CD4-positive, alpha-beta memory T cell (primary cell): ENCODE measurements around the gene ARHGAP22. TPM values are rescaled to one million over a fixed set of nuclear protein-coding genes. Genes with fewer than 3 reads are reported as not detected.

ENCODE experiments used
- CTCF ChIA-PET: fragments of 350-600 bp; sonication (Branson Sonifier 250); formaldehyde crosslinking; loops from one replicate; lab custom pipeline; 2021; ENCODE audit warnings: inconsistent platforms; ENCODE audit not compliant: partially characterized antibody; lab: Charles Lee
- POLR2A ChIA-PET: fragments of 350-600 bp; sonication (Branson Sonifier 250); formaldehyde crosslinking; loops from one replicate; lab custom pipeline; 2021; ENCODE audit not compliant: partially characterized antibody; lab: Charles Lee
- DNase-seq, 5 donors: peaks; one replicate each; pipeline versions ENCODE4 v3.0.0 to v3.0.0-alpha.2; 2020 to 2022; ENCODE audit warnings: mixed read lengths in 1 of 5
- H3K27ac ChIP-seq: one replicate; pipeline ENCODE4 v1.7.0; 2013; ENCODE audit warnings: low read depth, low read length
- H3K27me3 ChIP-seq: 2 replicates; pipeline ENCODE4 v1.7.0; 2013; ENCODE audit warnings: mild to moderate bottlenecking, low read length, moderate library complexity; ENCODE audit not compliant: insufficient read depth
- H3K36me3 ChIP-seq: 2 replicates; pipeline ENCODE4 v1.7.0; 2013; ENCODE audit warnings: mild to moderate bottlenecking, low read length, moderate library complexity; ENCODE audit not compliant: insufficient read depth
- H3K4me1 ChIP-seq: 2 replicates; pipeline ENCODE4 v1.7.0; 2013; ENCODE audit warnings: mild to moderate bottlenecking, low read length, moderate library complexity; ENCODE audit not compliant: insufficient read depth
- H3K4me3 ChIP-seq, 2 donors: one replicate each; pipeline ENCODE4 v1.7.0; 2013; ENCODE audit warnings: low read length in 2 of 2, mild to moderate bottlenecking in 1 of 2
- H3K9me3 ChIP-seq, 2 donors: one replicate each; pipeline ENCODE4 v1.7.0; 2013; ENCODE audit warnings: low read length in 2 of 2, control low read depth in 1 of 2; ENCODE audit not compliant: control insufficient read depth in 1 of 2
- H3K27ac Mint-ChIP-seq, 7 donors: one replicate each; pipeline ENCODE4 v1.8.0; 2020 to 2021; ENCODE audit warnings: mixed read lengths in 7 of 7, mild to moderate bottlenecking in 6 of 7, inconsistent platforms in 3 of 7, moderate library complexity in 3 of 7
- H3K27me3 Mint-ChIP-seq, 2 donors: one replicate each; pipeline ENCODE4 v1.8.0; 2020 to 2021; ENCODE audit warnings: mixed read lengths in 2 of 2
- H3K36me3 Mint-ChIP-seq, 2 donors: one replicate each; pipeline ENCODE4 v1.8.0; 2020 to 2021; ENCODE audit warnings: mixed read lengths in 2 of 2, inconsistent platforms in 1 of 2, mild to moderate bottlenecking in 1 of 2
- H3K4me1 Mint-ChIP-seq, 4 donors: one replicate each; pipeline ENCODE4 v1.8.0; 2020 to 2021; ENCODE audit warnings: mixed read lengths in 4 of 4, mild to moderate bottlenecking in 1 of 4
- H3K4me3 Mint-ChIP-seq, 8 donors: one replicate each; pipeline ENCODE4 v1.8.0; 2020 to 2021; ENCODE audit warnings: mixed read lengths in 8 of 8, mild to moderate bottlenecking in 7 of 8, moderate library complexity in 6 of 8, inconsistent platforms in 3 of 8
- H3K9me3 Mint-ChIP-seq, 8 donors: one replicate each; pipeline ENCODE4 v1.8.0; 2020 to 2021; ENCODE audit warnings: mixed read lengths in 8 of 8, mild to moderate bottlenecking in 5 of 8, inconsistent platforms in 3 of 8, moderate library complexity in 1 of 8
- intact Hi-C: fragments of 100-400 bp; cut with micrococcal nuclease; formaldehyde crosslinking; loops from one replicate; pipeline ENCODE4 v1.15.1; 2023
- polyA plus RNA-seq, 2 donors: library from polyadenylated mRNA; unstranded; fragments of 300-500 nt; fragmentation: Illumina TruSeq; gene quantifications; one replicate each; pipeline ENCODE4 v1.2.3, GENCODE V29; 2021
- total RNA-seq, 2 experiments: library from RNA; stranded (reverse); gene quantifications; one replicate each; pipeline ENCODE4 v1.2.3, GENCODE V29; 2021

ARHGAP22 gene
- total and polyA plus RNA-seq, 4 experiments from 2014 or later, result 0.20 to 0.83 TPM; not detected in 2

- Mint-ChIP-seq H3K27ac (no peak overlapping the region), H3K27me3 (peaks cover 3 to 15% of the 10 kb centered on the region in 2 donors), H3K4me1 (no peaks in the 10 kb centered on the region), H3K9me3 (no peaks in the 10 kb centered on the region), H3K36me3 (no peaks in the 10 kb centered on the region), H3K4me3 (no peak overlapping the region)
- H3K27ac ChIP-seq, result no peak overlapping the region
- ChIA-PET CTCF (no interaction called here), POLR2A (no interaction called here)
- no peak overlapping the region for H3K4me3 ChIP-seq
- no peak for DNase-seq
- H3K4me1 ChIP-seq, result no peaks in the 10 kb centered on the region
- no peaks in the 10 kb centered on the region for H3K27me3 ChIP-seq
- no peaks in the 10 kb centered on the region for H3K36me3 ChIP-seq
- intact Hi-C loops, result no loop called here
- H3K9me3 ChIP-seq, result no peaks in the 10 kb centered on the region
Measured at GRCh38 chr10:48485711-48486110, 119.2 kb downstream of the ARHGAP22 start.

GRCh38 chr10:48484911-48485310 lies 120.0 kb downstream of the ARHGAP22 start:
- DNase-seq, result no peak
- H3K27me3 ChIP-seq, result no peaks in the 10 kb centered on the region
- Mint-ChIP-seq H3K9me3 (no peaks in the 10 kb centered on the region), H3K4me3 (no peak overlapping the region), H3K27ac (no peak overlapping the region), H3K27me3 (peaks cover 3 to 12% of the 10 kb centered on the region in 2 donors), H3K4me1 (no peaks in the 10 kb centered on the region), H3K36me3 (no peaks in the 10 kb centered on the region)
- no peak overlapping the region for H3K4me3 ChIP-seq
- ChIA-PET POLR2A (no interaction called here), CTCF (no interaction called here)
- H3K4me1 ChIP-seq, result no peaks in the 10 kb centered on the region
- no peak overlapping the region for H3K27ac ChIP-seq
- no peaks in the 10 kb centered on the region for H3K36me3 ChIP-seq
- intact Hi-C loops, result no loop called here
- no peaks in the 10 kb centered on the region for H3K9me3 ChIP-seq

GRCh38 chr10:48482207-48482606 lies 122.7 kb downstream of the ARHGAP22 start:
- no peaks in the 10 kb centered on the region for H3K4me1 ChIP-seq
- no peaks in the 10 kb centered on the region for H3K4me1 Mint-ChIP-seq
- no peaks in the 10 kb centered on the region for H3K9me3 ChIP-seq
- H3K36me3 ChIP-seq, result no peaks in the 10 kb centered on the region
- H3K4me3 Mint-ChIP-seq, result no peak overlapping the region
- POLR2A ChIA-PET, result no interaction called here
- CTCF ChIA-PET, result no interaction called here
- H3K36me3 Mint-ChIP-seq, result no peaks in the 10 kb centered on the region
- H3K27me3 Mint-ChIP-seq, result peaks cover 7 to 8% of the 10 kb centered on the region in 2 donors
- H3K27ac Mint-ChIP-seq, result no peak overlapping the region
- H3K4me3 ChIP-seq, result no peak overlapping the region
- H3K27ac ChIP-seq, result no peak overlapping the region
- intact Hi-C loops, result no loop called here
- no peak for DNase-seq
- H3K9me3 Mint-ChIP-seq, result no peaks in the 10 kb centered on the region
- H3K27me3 ChIP-seq, result no peaks in the 10 kb centered on the region

- Mint-ChIP-seq H3K4me1 (no peaks in the 10 kb centered on the region), H3K4me3 (no peak overlapping the region), H3K36me3 (no peaks in the 10 kb centered on the region), H3K27me3 (peaks cover 3 to 8% of the 10 kb centered on the region in 2 donors), H3K9me3 (no peaks in the 10 kb centered on the region), H3K27ac (no peak overlapping the region)
- no peak for DNase-seq
- Histone ChIP-seq H3K4me1 (no peaks in the 10 kb centered on the region), H3K27me3 (no peaks in the 10 kb centered on the region), H3K27ac (no peak overlapping the region), H3K4me3 (no peak overlapping the region), H3K36me3 (no peaks in the 10 kb centered on the region), H3K9me3 (no peaks in the 10 kb centered on the region)
- intact Hi-C loops, result no loop called here
- ChIA-PET POLR2A (no interaction called here), CTCF (no interaction called here)
Measured at GRCh38 chr10:48481385-48481784, 123.5 kb downstream of the ARHGAP22 start.

- no peaks in the 10 kb centered on the region for H3K9me3 Mint-ChIP-seq
- no peaks in the 10 kb centered on the region for H3K36me3 Mint-ChIP-seq
- POLR2A ChIA-PET, result no interaction called here
Measured at GRCh38 chr10:48480397-48481374, 124.2 kb downstream of the ARHGAP22 start.

GRCh38 chr10:48478980-48479811 lies 125.7 kb downstream of the ARHGAP22 start:
- ChIA-PET CTCF (no interaction called here), POLR2A (no interaction called here)
- DNase-seq, result no peak
- Mint-ChIP-seq H3K4me3 (no peak overlapping the region), H3K27ac (no peak overlapping the region), H3K9me3 (no peaks in the 10 kb centered on the region), H3K4me1 (no peaks in the 10 kb centered on the region), H3K36me3 (no peaks in the 10 kb centered on the region), H3K27me3 (peaks cover 5 to 6% of the 10 kb centered on the region in 2 donors)
- Histone ChIP-seq H3K27ac (no peak overlapping the region), H3K4me1 (no peaks in the 10 kb centered on the region), H3K36me3 (no peaks in the 10 kb centered on the region), H3K27me3 (no peaks in the 10 kb centered on the region), H3K4me3 (no peak overlapping the region), H3K9me3 (no peaks in the 10 kb centered on the region)
- intact Hi-C loops, result no loop called here

More at GRCh38 chr10:48480397-48481374, 124.2 kb downstream of the ARHGAP22 start:
- no peak for DNase-seq
- H3K27ac ChIP-seq, result no peak overlapping the region
- Mint-ChIP-seq H3K27me3 (peaks cover 3 to 8% of the 10 kb centered on the region in 2 donors), H3K4me1 (no peaks in the 10 kb centered on the region), H3K27ac (no peak overlapping the region), H3K4me3 (no peak overlapping the region)
- H3K4me1 ChIP-seq, result no peaks in the 10 kb centered on the region
- H3K4me3 ChIP-seq, result no peak overlapping the region
- no peaks in the 10 kb centered on the region for H3K27me3 ChIP-seq
- H3K9me3 ChIP-seq, result no peaks in the 10 kb centered on the region
- intact Hi-C loops, result no loop called here
- CTCF ChIA-PET, result no interaction called here
- H3K36me3 ChIP-seq, result no peaks in the 10 kb centered on the region

GRCh38 chr10:48478469-48478868 lies 126.4 kb downstream of the ARHGAP22 start:
- no peak overlapping the region for H3K4me3 ChIP-seq
- H3K36me3 ChIP-seq, result no peaks in the 10 kb centered on the region
- H3K4me1 Mint-ChIP-seq, result no peaks in the 10 kb centered on the region
- no peak overlapping the region for H3K27ac ChIP-seq
- H3K9me3 Mint-ChIP-seq, result no peaks in the 10 kb centered on the region
- ChIA-PET CTCF (no interaction called here), POLR2A (no interaction called here)
- no peaks in the 10 kb centered on the region for H3K27me3 ChIP-seq
- peaks cover 5 to 6% of the 10 kb centered on the region in 2 donors for H3K27me3 Mint-ChIP-seq
- no peak overlapping the region for H3K4me3 Mint-ChIP-seq
- H3K27ac Mint-ChIP-seq, result no peak overlapping the region
- H3K36me3 Mint-ChIP-seq, result no peaks in the 10 kb centered on the region
- intact Hi-C loops, result no loop called here
- H3K4me1 ChIP-seq, result no peaks in the 10 kb centered on the region
- no peaks in the 10 kb centered on the region for H3K9me3 ChIP-seq
- DNase-seq, result no peak
